HL-60 (cell line): Measurements from ENCODE around the gene AIFM2.

Experiments
- CTCF ChIP-seq: IDR thresholded peaks from one replicate; pipeline ENCODE4 v1.5.1; 2011; ENCODE audit warnings: low read length, control low read depth, inconsistent platforms; ENCODE audit not compliant: insufficient read depth
- GABPA ChIP-seq: IDR thresholded peaks from 2 replicates; pipeline ENCODE4 v1.6.1; 2012; ENCODE audit warnings: low read depth
- POLR2AphosphoS5 ChIP-seq: IDR thresholded peaks from 2 replicates; pipeline ENCODE4 v1.6.1; 2012; ENCODE audit warnings: low read depth
- REST ChIP-seq: IDR thresholded peaks from 2 replicates; pipeline ENCODE4 v1.6.1; 2012; ENCODE audit warnings: low read depth; ENCODE audit not compliant: insufficient replicate concordance
- SPI1 ChIP-seq: IDR thresholded peaks from 2 replicates; pipeline ENCODE4 v1.6.1; 2012; ENCODE audit warnings: low read depth, mild to moderate bottlenecking, borderline replicate concordance

GRCh38 chr10:70174058-70174741, 41.6 kb upstream of the AIFM2 start:
- TF ChIP-seq CTCF (no peak), REST (no peak), POLR2AphosphoS5 (no peak), GABPA (peak; percentile 68), SPI1 (peak; percentile 32; the same call in 1 of the 2 replicates)
